Stimulated activated CD8-positive, alpha-beta memory T cell treated with anti-CD3 and anti-CD28 coated beads, Interleukin-7, amount 100 ng/mL, for 1 hour (primary cell): ENCODE data around the gene SGCA.

Experiments used
- DNase-seq, 2 donors: peaks; one replicate each; pipeline ENCODE4 v3.0.0-alpha.2; 2020; ENCODE audit warnings: low read depth in 2 of 2

SGCA gene

GRCh38 chr17:50167371-50167770 lies 1.6 kb downstream of the SGCA start:
- no peak for DNase-seq

- no peak for DNase-seq
These were observed 2.5 kb downstream of the SGCA start for GRCh38 chr17:50168319-50168718.

- DNase-seq = no peak
These were observed 3.4 kb downstream of the SGCA start for GRCh38 chr17:50169121-50169764.

GRCh38 chr17:50169881-50170459 lies 4.2 kb downstream of the SGCA start:
- DNase-seq = no peak

- DNase-seq = no peak
These were observed 5.0 kb downstream of the SGCA start for GRCh38 chr17:50170662-50171370.

- no peak for DNase-seq
These were observed 5.7 kb downstream of the SGCA start for GRCh38 chr17:50171371-50172071.

GRCh38 chr17:50172130-50172529 lies 6.3 kb downstream of the SGCA start:
- DNase-seq = no peak

GRCh38 chr17:50172936-50173334 lies 7.1 kb downstream of the SGCA start:
- no peak for DNase-seq

GRCh38 chr17:50173335-50173941 lies 7.6 kb downstream of the SGCA start:
- DNase-seq = no peak

GRCh38 chr17:50174444-50174843 lies 8.6 kb downstream of the SGCA start:
- no peak for DNase-seq

GRCh38 chr17:50175035-50175807 lies 9.4 kb downstream of the SGCA start:
- no peak for DNase-seq

- DNase-seq = no peak
These were observed 11.0 kb downstream of the SGCA start for GRCh38 chr17:50176559-50177357.

GRCh38 chr17:50177476-50177875 lies 11.7 kb downstream of the SGCA start:
- DNase-seq = no peak

- no peak for DNase-seq
These were observed 12.4 kb downstream of the SGCA start for GRCh38 chr17:50177983-50178834.

GRCh38 chr17:50180111-50180510 lies 14.3 kb downstream of the SGCA start:
- no peak for DNase-seq

- DNase-seq = no peak
These were observed 14.8 kb downstream of the SGCA start for GRCh38 chr17:50180620-50181019.

GRCh38 chr17:50181144-50181543 lies 15.3 kb downstream of the SGCA start:
- no peak for DNase-seq

- no peak for DNase-seq
These were observed 16.1 kb downstream of the SGCA start for GRCh38 chr17:50181591-50182560.
